Mesendoderm (in vitro differentiated cells): ENCODE results near the gene SOX13.
A peak's percentile ranks its signal among the peaks of the same experiment; 100 is the strongest.

Experiments
- DNase-seq: peaks from one replicate; pipeline ENCODE4 v3.0.0; 2013
- H2AK5ac ChIP-seq: 2 replicates; pipeline ENCODE4 v1.6.1; 2013; ENCODE audit warnings: low read length, inconsistent platforms
- H2BK120ac ChIP-seq: 2 replicates; pipeline ENCODE4 v1.6.1; 2013; ENCODE audit warnings: low read depth, mild to moderate bottlenecking, low read length, moderate library complexity, mixed read lengths
- H2BK15ac ChIP-seq: replicated peaks from 2 replicates; pipeline ENCODE4 v1.6.1; 2013; ENCODE audit warnings: low read depth, mild to moderate bottlenecking, moderate library complexity
- H2BK5ac ChIP-seq: 2 replicates; pipeline ENCODE4 v1.6.1; 2013; ENCODE audit warnings: low read length, inconsistent platforms
- H3K18ac ChIP-seq: 2 replicates; pipeline ENCODE4 v1.6.1; 2013; ENCODE audit warnings: mild to moderate bottlenecking, low read length, mixed read lengths
- H3K23ac ChIP-seq: one replicate; pipeline ENCODE4 v1.6.1; 2013; ENCODE audit warnings: low read length
- H3K27ac ChIP-seq: 2 replicates; pipeline ENCODE4 v1.5.1; 2013; ENCODE audit warnings: low read depth, mild to moderate bottlenecking, inconsistent platforms, low read length, moderate library complexity
- H3K27me3 ChIP-seq: 2 replicates; pipeline ENCODE4 v1.6.1; 2013; ENCODE audit warnings: low read length, control low read depth, mild to moderate bottlenecking, inconsistent platforms; ENCODE audit not compliant: insufficient read depth, poor library complexity
- H3K36me3 ChIP-seq: 2 replicates; pipeline ENCODE4 v1.6.1; 2013; ENCODE audit warnings: low read length, inconsistent platforms; ENCODE audit not compliant: control insufficient read depth, insufficient read depth
- H3K4ac ChIP-seq: one replicate; pipeline ENCODE4 v1.6.1; 2013; ENCODE audit warnings: low read depth, mild to moderate bottlenecking, low read length, moderate library complexity
- H3K4me1 ChIP-seq: 2 replicates; pipeline ENCODE4 v1.6.1; 2013; ENCODE audit warnings: low read depth, low read length, inconsistent platforms; ENCODE audit not compliant: control insufficient read depth
- H3K4me2 ChIP-seq: 2 replicates; pipeline ENCODE4 v1.6.1; 2013; ENCODE audit warnings: low read length
- H3K4me3 ChIP-seq: 2 replicates; pipeline ENCODE4 v1.5.1; 2013; ENCODE audit warnings: mild to moderate bottlenecking, low read length
- H3K56ac ChIP-seq: one replicate; pipeline ENCODE4 v1.6.1; 2013; ENCODE audit warnings: low read length
- H3K79me1 ChIP-seq: 2 replicates; pipeline ENCODE4 v1.6.1; 2013; ENCODE audit warnings: low read length, inconsistent platforms
- H3K79me2 ChIP-seq: 2 replicates; pipeline ENCODE4 v1.6.1; 2013; ENCODE audit warnings: mild to moderate bottlenecking, low read length; ENCODE audit not compliant: control insufficient read depth, insufficient read depth
- H3K9ac ChIP-seq: 2 replicates; pipeline ENCODE4 v1.6.1; 2013; ENCODE audit warnings: low read length, inconsistent platforms
- H4K5ac ChIP-seq: one replicate; pipeline ENCODE4 v1.6.1; 2013; ENCODE audit warnings: low read length
- H4K8ac ChIP-seq: one replicate; pipeline ENCODE4 v1.6.1; 2013; ENCODE audit warnings: low read depth, mild to moderate bottlenecking, control low read depth, low read length, moderate library complexity
- WGBS: extraction: QIAGEN DNeasy Blood & Tissue Kit; methylation state at CpG from one replicate; pipeline ENCODE4 v1.1.7; 2013; ENCODE audit warnings: low lambda C conversion rate, missing lambda C conversion rate; ENCODE audit not compliant: insufficient coverage; ENCODE audit errors: extremely low coverage; 5-methylcytosine and 5-hydroxymethylcytosine counted together

Gene SOX13

DNA sequence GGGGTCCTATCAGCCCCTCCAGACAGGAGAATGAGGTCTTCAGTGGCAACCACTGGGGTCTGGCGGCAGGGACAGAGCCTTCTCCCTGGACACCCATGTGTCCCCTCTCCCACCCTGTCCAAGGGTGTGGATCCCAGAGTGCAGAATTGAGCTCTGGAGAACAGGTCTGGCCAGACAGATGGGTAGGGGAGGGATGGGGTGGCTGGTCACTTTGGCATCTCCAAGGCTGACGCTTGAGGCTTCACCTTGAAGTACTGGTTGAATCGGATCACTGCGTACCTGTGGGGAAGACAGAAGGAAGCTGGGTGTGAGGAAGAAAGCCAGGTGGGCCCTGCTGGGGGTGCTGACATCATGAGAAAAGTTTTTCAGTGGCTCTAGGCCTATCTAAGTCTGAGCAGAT, 59.1 kb downstream of the SOX13 start:
- no peak for DNase-seq
- Histone ChIP-seq H3K79me2 (no peaks in the 10 kb centered on the region), H3K18ac (no peak overlapping the region), H2BK15ac (no peak overlapping the region), H3K56ac (no peak overlapping the region), H3K9ac (no peak overlapping the region), H3K23ac (no peak overlapping the region), H3K4me3 (no peak overlapping the region), H2AK5ac (no peak overlapping the region), H3K27ac (no peak overlapping the region), H3K4me2 (no peak overlapping the region), H4K5ac (no peak overlapping the region), H3K4ac (no peak overlapping the region), H4K8ac (no peak overlapping the region), H3K4me1 (peaks cover 3% of the 10 kb centered on the region), H3K27me3 (no peaks in the 10 kb centered on the region), H2BK5ac (no peak overlapping the region), H2BK120ac (no peak overlapping the region), H3K36me3 (no peaks in the 10 kb centered on the region), H3K79me1 (no peaks in the 10 kb centered on the region)
- no CpG with 5 or more reads among the region's 4 CpGs for WGBS

DNA sequence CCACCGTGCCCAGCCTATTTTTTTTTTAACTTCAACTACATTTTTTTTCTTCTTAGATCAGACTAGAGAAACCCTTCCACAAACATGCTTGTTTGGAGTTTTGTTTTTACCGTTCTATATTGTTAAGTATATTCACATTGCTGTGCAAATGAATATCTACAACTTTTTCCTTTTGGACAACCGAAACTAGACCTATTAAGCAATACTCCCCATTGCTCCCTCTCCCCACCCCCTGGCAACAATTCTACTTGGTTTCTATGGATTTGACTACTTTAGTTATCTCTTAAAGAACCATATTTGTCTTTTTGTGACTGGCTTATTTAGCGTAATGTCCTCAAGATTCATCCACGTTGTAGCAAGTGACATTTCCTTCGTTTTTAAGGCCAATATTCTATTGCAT, 59.8 kb downstream of the SOX13 start:
- no peaks in the 10 kb centered on the region for H3K79me1 ChIP-seq
- no peak overlapping the region for H2BK15ac ChIP-seq
- no peaks in the 10 kb centered on the region for H3K36me3 ChIP-seq
- H3K4me3 ChIP-seq, result no peak overlapping the region
- no peak overlapping the region for H3K56ac ChIP-seq
- no peak overlapping the region for H3K18ac ChIP-seq
- H2AK5ac ChIP-seq, result no peak overlapping the region
- no peaks in the 10 kb centered on the region for H3K27me3 ChIP-seq
- H3K9ac ChIP-seq, result no peak overlapping the region
- no peak overlapping the region for H4K5ac ChIP-seq
- H3K27ac ChIP-seq, result no peak overlapping the region
- no peak overlapping the region for H2BK5ac ChIP-seq
- peaks cover 3% of the 10 kb centered on the region for H3K4me1 ChIP-seq
- no peak overlapping the region for H3K4ac ChIP-seq
- H2BK120ac ChIP-seq, result no peak overlapping the region
- no peak overlapping the region for H3K23ac ChIP-seq
- H4K8ac ChIP-seq, result no peak overlapping the region
- no peak for DNase-seq
- H3K4me2 ChIP-seq, result no peak overlapping the region
- no peaks in the 10 kb centered on the region for H3K79me2 ChIP-seq
- WGBS, result no CpG with 5 or more reads among the region's 6 CpGs

DNA sequence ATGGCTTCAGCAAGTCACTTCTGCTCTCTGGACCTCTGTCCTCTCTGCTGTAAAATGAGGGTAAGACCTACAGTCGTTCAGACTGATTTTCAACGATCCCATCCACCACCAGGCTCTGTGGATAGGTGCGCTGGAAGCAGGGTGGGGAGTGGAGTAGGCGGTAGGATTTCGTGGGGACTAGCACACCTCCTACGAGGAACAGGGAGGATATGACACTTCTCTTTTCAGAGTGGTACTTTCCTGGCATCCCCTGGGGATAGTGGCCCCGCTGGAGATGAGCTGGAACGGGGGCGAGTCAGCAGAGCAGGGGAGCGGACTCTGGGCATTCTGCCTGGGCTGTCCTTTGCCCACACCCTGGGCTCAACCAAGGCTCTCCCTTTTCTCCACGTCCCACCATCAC, 61.2 kb downstream of the SOX13 start:
- Histone ChIP-seq H3K18ac (no peak overlapping the region), H3K4me1 (peaks cover 3% of the 10 kb centered on the region), H3K56ac (no peak overlapping the region), H3K79me1 (no peaks in the 10 kb centered on the region), H2BK120ac (no peak overlapping the region), H3K79me2 (no peaks in the 10 kb centered on the region), H3K9ac (no peak overlapping the region), H3K36me3 (no peaks in the 10 kb centered on the region), H4K5ac (no peak overlapping the region), H3K4me2 (no peak overlapping the region), H3K27ac (no peak overlapping the region), H2BK5ac (no peak overlapping the region), H3K4ac (no peak overlapping the region), H3K23ac (no peak overlapping the region), H3K4me3 (no peak overlapping the region), H2BK15ac (no peak overlapping the region), H4K8ac (no peak overlapping the region), H2AK5ac (no peak overlapping the region), H3K27me3 (no peaks in the 10 kb centered on the region)
- no peak for DNase-seq
- WGBS, result no CpG with 5 or more reads among the region's 11 CpGs

DNA sequence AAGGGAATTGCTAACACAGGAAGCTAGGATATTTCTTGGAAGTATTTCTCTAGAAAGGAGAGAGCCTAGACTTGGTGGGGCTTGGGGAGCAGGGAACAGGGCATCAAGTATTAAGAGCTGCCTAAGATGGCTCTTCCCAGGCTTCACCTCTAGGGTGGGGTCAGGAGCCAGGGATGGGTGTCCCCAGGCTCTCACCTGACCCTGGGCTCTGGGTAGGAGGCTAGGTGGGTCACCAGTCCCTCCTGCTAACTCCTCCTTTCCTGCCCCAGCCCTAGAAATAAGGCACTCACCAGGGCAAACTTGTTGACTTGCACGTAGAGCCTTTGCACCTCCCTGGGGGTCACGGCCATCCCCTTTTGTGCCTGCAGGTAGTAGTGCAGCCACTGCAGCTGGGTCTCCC, 63.9 kb downstream of the SOX13 start:
- Histone ChIP-seq H3K23ac (no peak overlapping the region), H3K56ac (no peak overlapping the region), H2BK120ac (no peak overlapping the region), H3K79me1 (no peaks in the 10 kb centered on the region), H3K36me3 (no peaks in the 10 kb centered on the region), H3K18ac (no peak overlapping the region), H2BK15ac (no peak overlapping the region), H3K79me2 (no peaks in the 10 kb centered on the region), H3K4me2 (no peak overlapping the region), H3K9ac (no peak overlapping the region), H3K27me3 (no peaks in the 10 kb centered on the region), H2BK5ac (no peak overlapping the region), H4K5ac (no peak overlapping the region), H2AK5ac (no peak overlapping the region), H3K4me3 (no peak overlapping the region), H3K27ac (no peak overlapping the region), H4K8ac (no peak overlapping the region), H3K4me1 (no peaks in the 10 kb centered on the region), H3K4ac (no peak overlapping the region)
- peak; percentile 26 for DNase-seq
- WGBS, result no CpG with 5 or more reads among the region's 2 CpGs

GRCh38 chr1:204139088-204139487, 66.2 kb downstream of the SOX13 start:
- Histone ChIP-seq H3K4ac (no peak overlapping the region), H3K4me3 (no peak overlapping the region), H2BK120ac (no peak overlapping the region), H2BK5ac (no peak overlapping the region), H4K5ac (no peak overlapping the region), H3K9ac (no peak overlapping the region), H2AK5ac (no peak overlapping the region), H3K23ac (no peak overlapping the region), H3K79me2 (no peaks in the 10 kb centered on the region), H3K27me3 (no peaks in the 10 kb centered on the region), H3K56ac (no peak overlapping the region), H3K36me3 (no peaks in the 10 kb centered on the region), H4K8ac (no peak overlapping the region), H3K79me1 (no peaks in the 10 kb centered on the region), H3K4me1 (no peaks in the 10 kb centered on the region), H3K4me2 (no peak overlapping the region), H3K18ac (no peak overlapping the region), H3K27ac (no peak overlapping the region), H2BK15ac (no peak overlapping the region)
- WGBS, result no CpG with 5 or more reads among the region's 2 CpGs
- no peak for DNase-seq

DNA sequence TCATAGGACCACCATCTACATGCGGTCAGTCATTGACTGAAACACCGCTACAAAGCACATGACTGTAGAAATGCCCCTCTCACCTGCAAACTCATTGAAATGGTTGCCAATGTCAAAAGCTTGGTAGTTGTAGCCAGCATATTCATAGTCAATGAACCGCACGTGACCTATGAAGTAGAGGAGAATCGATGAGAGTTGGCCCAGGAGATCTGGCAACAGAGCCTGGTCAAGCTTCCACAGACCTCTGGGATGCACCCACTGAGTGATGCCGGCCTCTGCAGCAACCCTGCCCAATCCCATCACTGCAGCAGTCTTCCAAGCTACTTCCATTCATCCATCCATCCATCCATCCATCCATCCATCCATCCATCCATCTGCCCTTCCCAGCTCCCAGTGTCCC, 67.0 kb downstream of the SOX13 start:
- Histone ChIP-seq H3K18ac (no peak overlapping the region), H3K4me3 (no peak overlapping the region), H3K56ac (no peak overlapping the region), H3K36me3 (no peaks in the 10 kb centered on the region), H3K27ac (no peak overlapping the region), H2BK15ac (no peak overlapping the region), H2AK5ac (no peak overlapping the region), H3K79me2 (no peaks in the 10 kb centered on the region), H3K4ac (no peak overlapping the region), H3K23ac (no peak overlapping the region), H2BK120ac (no peak overlapping the region), H3K9ac (no peak overlapping the region), H3K4me1 (no peaks in the 10 kb centered on the region), H4K8ac (no peak overlapping the region), H2BK5ac (no peak overlapping the region), H3K79me1 (no peaks in the 10 kb centered on the region), H3K4me2 (no peak overlapping the region), H3K27me3 (no peaks in the 10 kb centered on the region), H4K5ac (no peak overlapping the region)
- WGBS, result no CpG with 5 or more reads among the region's 6 CpGs
- no peak for DNase-seq
